ENCODE data around the gene MFRP. TPM values are rescaled to one million over a fixed set of nuclear protein-coding genes. Genes with fewer than 3 reads are reported as not detected.

Gene MFRP
- total RNA-seq, 1 experiment from 2014 or later = not detected

GRCh38 chr11:119361941-119362725 lies 15.6 kb upstream of the MFRP start:
- peak overlapping the region; percentile 74 for H3K27ac ChIP-seq (ENCODE audit: low read length)
- H3K36me3 ChIP-seq (ENCODE audit: low read depth, low read length) = no peaks in the 10 kb centered on the region
- ChIA-PET POLR2A (ENCODE audit: unreplicated experiment) (no interaction called here), CTCF (interaction anchor here (0.7 to 2.5 kb wide), 5 partner anchors 12 to 260 kb away, joined by 3 to 10 read pairs (median 3); no protein-coding TSS in a partner anchor)
- H3K9me2 ChIP-seq (replicated peaks; ENCODE audit: low read length) = no peaks in the 10 kb centered on the region
- TF ChIP-seq EZH2phosphoT487 (IDR thresholded peaks at IDR 0.05; ENCODE audit: borderline replicate concordance, low read length) (no peak), EZH2 (IDR thresholded peaks at IDR 0.05; ENCODE audit: low read length, unreplicated experiment) (no peak)
- TF ChIP-seq, protein P1, sequence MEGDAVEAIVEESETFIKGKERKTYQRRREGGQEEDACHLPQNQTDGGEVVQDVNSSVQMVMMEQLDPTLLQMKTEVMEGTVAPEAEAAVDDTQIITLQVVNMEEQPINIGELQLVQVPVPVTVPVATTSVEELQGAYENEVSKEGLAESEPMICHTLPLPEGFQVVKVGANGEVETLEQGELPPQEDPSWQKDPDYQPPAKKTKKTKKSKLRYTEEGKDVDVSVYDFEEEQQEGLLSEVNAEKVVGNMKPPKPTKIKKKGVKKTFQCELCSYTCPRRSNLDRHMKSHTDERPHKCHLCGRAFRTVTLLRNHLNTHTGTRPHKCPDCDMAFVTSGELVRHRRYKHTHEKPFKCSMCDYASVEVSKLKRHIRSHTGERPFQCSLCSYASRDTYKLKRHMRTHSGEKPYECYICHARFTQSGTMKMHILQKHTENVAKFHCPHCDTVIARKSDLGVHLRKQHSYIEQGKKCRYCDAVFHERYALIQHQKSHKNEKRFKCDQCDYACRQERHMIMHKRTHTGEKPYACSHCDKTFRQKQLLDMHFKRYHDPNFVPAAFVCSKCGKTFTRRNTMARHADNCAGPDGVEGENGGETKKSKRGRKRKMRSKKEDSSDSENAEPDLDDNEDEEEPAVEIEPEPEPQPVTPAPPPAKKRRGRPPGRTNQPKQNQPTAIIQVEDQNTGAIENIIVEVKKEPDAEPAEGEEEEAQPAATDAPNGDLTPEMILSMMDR (conservative IDR thresholded peaks at IDR 0.05; ENCODE audit: low read depth, low read length) = no peak
- H3K27me3 ChIP-seq (ENCODE audit: low read length) = no peaks in the 10 kb centered on the region
- H3K9me3 ChIP-seq (ENCODE audit: low read length) = no peaks in the 10 kb centered on the region
- H3F3A ChIP-seq (ENCODE audit: low read length, unreplicated experiment) = peaks cover 5% of the 10 kb centered on the region
- no TSS peak for BruUV-seq (replicated peaks)
- DNase-seq (no peak), ATAC-seq (no peak)
- H3K9ac ChIP-seq (ENCODE audit: low read length) = no peak overlapping the region
- no peak overlapping the region for H2AFZ ChIP-seq (ENCODE audit: low read length)
- peak overlapping the region; percentile 54 for H3K4me2 ChIP-seq (ENCODE audit: low read length)
- peak overlapping the region; percentile 35; the same call in 1 of the 2 replicates for H3K4me3 ChIP-seq (ENCODE audit: low read length)
- no peaks in the 10 kb centered on the region for H3K79me2 ChIP-seq (ENCODE audit: low read length)
- no peaks in the 10 kb centered on the region for H4K20me1 ChIP-seq (ENCODE audit: low read length)
- intact Hi-C loops (cut with micrococcal nuclease) = loop anchor here (1.0 to 2.0 kb wide), 2 partner anchors 19 to 112 kb away; partner anchors contain the start of gene USP2
- peaks cover 36% of the 10 kb centered on the region for H3K4me1 ChIP-seq (ENCODE audit: insufficient read depth, low read length)

DNA sequence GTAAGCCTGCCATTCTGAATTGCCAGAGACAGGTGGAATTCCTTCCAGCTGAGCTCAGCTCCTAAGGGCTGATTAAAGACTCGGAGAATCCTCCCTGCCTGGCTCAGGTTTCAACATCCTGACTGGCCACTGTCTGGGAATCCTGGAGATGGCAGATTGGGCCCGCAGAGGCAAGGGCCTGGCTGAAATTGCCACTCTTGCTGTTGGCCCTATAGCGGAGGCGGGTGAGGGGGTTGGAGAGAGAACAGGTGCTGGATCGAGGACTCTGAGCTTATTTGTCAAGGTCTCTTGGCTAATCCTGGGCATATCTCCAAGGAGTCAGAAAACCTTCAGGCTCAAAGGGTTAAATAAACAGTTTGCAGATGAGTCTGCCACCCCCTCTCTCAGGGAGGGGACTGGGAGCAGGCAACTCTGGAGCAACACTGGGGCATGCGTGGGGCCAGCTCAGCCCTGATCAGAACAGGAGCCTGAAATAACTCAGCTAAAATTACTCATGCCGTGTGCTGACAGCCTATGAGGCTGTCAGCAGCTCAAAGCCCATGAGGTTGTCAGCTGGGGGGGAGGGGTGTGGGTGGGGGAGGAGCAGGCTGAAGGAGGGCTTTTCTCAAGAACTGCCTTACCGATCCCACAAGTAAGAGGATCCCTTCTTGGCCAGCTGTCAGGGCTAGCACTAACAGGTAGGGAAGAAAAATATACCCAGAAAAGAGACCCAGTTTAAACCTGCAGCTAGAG lies 14.7 kb upstream of the MFRP start:
- H3K9ac ChIP-seq (ENCODE audit: low read length) = no peak overlapping the region
- peak; percentile 89 for ATAC-seq

More for the DNA sequence above, 14.7 kb upstream of the MFRP start:
- Histone ChIP-seq H2AFZ (ENCODE audit: low read length) (peak overlapping the region; percentile 16; the same call in 1 of the 2 replicates), H3K27me3 (ENCODE audit: low read length) (no peaks in the 10 kb centered on the region), H3K4me1 (ENCODE audit: insufficient read depth, low read length) (peaks cover 36% of the 10 kb centered on the region), H3K9me3 (ENCODE audit: low read length) (no peaks in the 10 kb centered on the region), H3K4me3 (ENCODE audit: low read length) (peak overlapping the region; percentile 35; the same call in 1 of the 2 replicates), H4K20me1 (ENCODE audit: low read length) (no peaks in the 10 kb centered on the region), H3K4me2 (ENCODE audit: low read length) (peak overlapping the region; percentile 54), H3K79me2 (ENCODE audit: low read length) (no peaks in the 10 kb centered on the region), H3K9me2 (replicated peaks; ENCODE audit: low read length) (no peaks in the 10 kb centered on the region), H3K27ac (ENCODE audit: low read length) (peak overlapping the region; percentile 74), H3K36me3 (ENCODE audit: low read depth, low read length) (no peaks in the 10 kb centered on the region), H3F3A (ENCODE audit: low read length, unreplicated experiment) (peaks cover 5% of the 10 kb centered on the region)
- intact Hi-C loops (cut with micrococcal nuclease) = loop anchor here (1.0 to 2.0 kb wide), 2 partner anchors 20 to 113 kb away; partner anchors contain the start of gene USP2
- peak; percentile 97 for DNase-seq
- no TSS peak for BruUV-seq (replicated peaks)
- ChIA-PET CTCF (interaction anchor here (0.6 to 2.5 kb wide), 8 partner anchors 13 to 368 kb away, joined by 3 to 15 read pairs (median 8); partner anchors contain the start of gene NECTIN1), POLR2A (ENCODE audit: unreplicated experiment) (interaction anchor here (0.5 to 0.9 kb wide), 5 partner anchors 44 to 930 kb away, joined by 3 to 17 read pairs (median 4); no protein-coding TSS in a partner anchor)
- TF ChIP-seq, protein P1 (conservative IDR thresholded peaks at IDR 0.05; ENCODE audit: low read depth, low read length) = no peak
- no peak for TF ChIP-seq EZH2phosphoT487 (IDR thresholded peaks at IDR 0.05; ENCODE audit: borderline replicate concordance, low read length)
- no peak for TF ChIP-seq EZH2 (IDR thresholded peaks at IDR 0.05; ENCODE audit: low read length, unreplicated experiment)
